Panc1 (cell line): ENCODE data around the gene AGXT2. TPM values are rescaled to one million over a fixed set of nuclear protein-coding genes. Genes with fewer than 3 reads are reported as not detected.

Experiments
- ATAC-seq: fragments of 200-7000 bp; cut with Tn5 transposase; 2 replicates; pipeline ENCODE4 v1.9.1; 2020; ENCODE audit warnings: mild to moderate bottlenecking, moderate library complexity
- BruUV-seq: library from RNA; stranded (reverse); fragments of 400-500 nt; replicated peaks from 2 replicates; lab custom pipeline; 2021; lab: Mats Ljungman, UMichigan
- CTCF ChIA-PET: fragments of 300-600 bp; sonication (Branson Sonifier 250); formaldehyde crosslinking; loops from one replicate; lab custom pipeline; 2022; ENCODE audit warnings: antibody characterized with exemption; lab: Charles Lee
- POLR2A ChIA-PET: fragments of 300-600 bp; sonication (Branson Sonifier 250); formaldehyde crosslinking; loops from one replicate; lab custom pipeline; 2022; ENCODE audit warnings: antibody characterized with exemption; lab: Charles Lee
- DNase-seq: peaks from one replicate; pipeline ENCODE4 v3.0.0-alpha.2; 2010; ENCODE audit warnings: low read depth, low spot score
- H3K27ac ChIP-seq: 2 replicates; pipeline ENCODE4 v1.5.1; 2011; ENCODE audit warnings: mild to moderate bottlenecking, low read length, inconsistent platforms
- H3K27me3 ChIP-seq: fragments of 200-500 bp; sonication (Bioruptor generic); 2 replicates; pipeline ENCODE4 v1.6.0; 2014; ENCODE audit warnings: low read length, inconsistent platforms; ENCODE audit not compliant: control insufficient read depth, insufficient read depth
- H3K36me3 ChIP-seq: fragments of 200-500 bp; sonication (Bioruptor generic); 2 replicates; pipeline ENCODE4 v1.5.1; 2014; ENCODE audit warnings: inconsistent platforms, mild to moderate bottlenecking, low read length, moderate library complexity; ENCODE audit not compliant: control insufficient read depth, insufficient read depth
- H3K4me1 ChIP-seq: 2 replicates; pipeline ENCODE4 v1.5.1; 2011; ENCODE audit warnings: inconsistent platforms, mild to moderate bottlenecking, low read length, moderate library complexity; ENCODE audit not compliant: control insufficient read depth, insufficient read depth
- H3K4me3 ChIP-seq, 2 experiments: 2 replicates each; pipeline ENCODE4 v1.5.1; 2011 to 2012; ENCODE audit warnings: low read depth in 2 of 2, low read length in 2 of 2, mild to moderate bottlenecking in 2 of 2, inconsistent platforms in 1 of 2, moderate library complexity in 1 of 2
- H3K9me3 ChIP-seq: fragments of 200-500 bp; sonication (Bioruptor generic); 2 replicates; pipeline ENCODE4 v1.5.1; 2014; ENCODE audit warnings: low read depth, mild to moderate bottlenecking, inconsistent platforms, low read length, moderate library complexity; ENCODE audit not compliant: control insufficient read depth, insufficient read depth
- POLR2AphosphoS5 ChIP-seq: IDR thresholded peaks from 2 replicates; pipeline ENCODE4 v1.6.1; 2012; ENCODE audit warnings: mild to moderate bottlenecking, low read depth, low read length, moderate library complexity
- SIN3A ChIP-seq: IDR thresholded peaks from 2 replicates; pipeline ENCODE4 v1.6.1; 2012; ENCODE audit warnings: low read depth, mild to moderate bottlenecking, low read length, moderate library complexity, borderline replicate concordance; ENCODE audit not compliant: insufficient read depth
- TCF7L2 ChIP-seq: IDR thresholded peaks from 2 replicates; pipeline ENCODE4 v1.6.1; 2011; ENCODE audit warnings: mild to moderate bottlenecking, low read depth, low read length, inconsistent platforms
- in situ Hi-C: cut with HindIII; loops from 2 replicates; pipeline ENCODE4 v1.10.0; 2016; ENCODE audit warnings: low sequenced_read_pairs, low pct_unique_long_range_greater_than_20kb
- intact Hi-C: fragments of 100-400 bp; cut with micrococcal nuclease; formaldehyde crosslinking; loops from one replicate; pipeline ENCODE4 v1.10.0; 2022; ENCODE audit not compliant: unreplicated experiment
- total RNA-seq: library from RNA; stranded (reverse); gene quantifications from one replicate; pipeline ENCODE4 v1.2.1, GENCODE V29; 2021; ENCODE audit not compliant: unreplicated experiment
- TF ChIP-seq, protein P1 (sequence below), 2 experiments: IDR thresholded peaks; 2 replicates each; pipeline ENCODE4 v1.6.1; 2011 to 2012; ENCODE audit warnings: low read depth in 2 of 2, control low read depth in 1 of 2, low read length in 1 of 2, mild to moderate bottlenecking in 1 of 2, moderate library complexity in 1 of 2; ENCODE audit not compliant: insufficient read depth in 1 of 2
- TF ChIP-seq, protein P2 (sequence below): fragments of 450-650 bp; IDR thresholded peaks from 2 replicates; pipeline ENCODE4 v1.5.1; 2017; ENCODE audit warnings: mild to moderate bottlenecking

The AGXT2 gene
- total RNA-seq, 1 experiment from 2014 or later = not detected

DNA sequence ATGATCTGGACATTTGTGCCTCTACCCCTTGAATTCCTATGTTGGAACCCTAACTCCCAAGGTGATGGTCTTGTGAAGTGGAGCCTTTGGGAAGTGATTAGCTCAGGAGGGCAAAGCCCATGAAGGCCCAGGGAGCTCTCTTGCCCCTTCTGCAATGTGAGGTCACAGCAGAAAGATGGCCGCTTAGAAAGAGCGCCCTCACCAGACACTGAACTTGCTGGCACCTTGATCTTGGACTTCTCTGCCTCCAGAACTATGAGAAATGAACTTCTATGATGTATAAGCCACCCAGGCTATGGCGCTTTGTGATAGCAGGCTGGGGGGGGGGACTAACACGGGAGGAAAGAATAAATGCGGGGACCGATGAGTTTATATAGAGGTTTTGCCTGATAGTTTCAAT lies 45.3 kb downstream of the AGXT2 start:
- TF ChIP-seq TCF7L2 (no peak), SIN3A (no peak), POLR2AphosphoS5 (no peak)
- TF ChIP-seq, protein P1, sequence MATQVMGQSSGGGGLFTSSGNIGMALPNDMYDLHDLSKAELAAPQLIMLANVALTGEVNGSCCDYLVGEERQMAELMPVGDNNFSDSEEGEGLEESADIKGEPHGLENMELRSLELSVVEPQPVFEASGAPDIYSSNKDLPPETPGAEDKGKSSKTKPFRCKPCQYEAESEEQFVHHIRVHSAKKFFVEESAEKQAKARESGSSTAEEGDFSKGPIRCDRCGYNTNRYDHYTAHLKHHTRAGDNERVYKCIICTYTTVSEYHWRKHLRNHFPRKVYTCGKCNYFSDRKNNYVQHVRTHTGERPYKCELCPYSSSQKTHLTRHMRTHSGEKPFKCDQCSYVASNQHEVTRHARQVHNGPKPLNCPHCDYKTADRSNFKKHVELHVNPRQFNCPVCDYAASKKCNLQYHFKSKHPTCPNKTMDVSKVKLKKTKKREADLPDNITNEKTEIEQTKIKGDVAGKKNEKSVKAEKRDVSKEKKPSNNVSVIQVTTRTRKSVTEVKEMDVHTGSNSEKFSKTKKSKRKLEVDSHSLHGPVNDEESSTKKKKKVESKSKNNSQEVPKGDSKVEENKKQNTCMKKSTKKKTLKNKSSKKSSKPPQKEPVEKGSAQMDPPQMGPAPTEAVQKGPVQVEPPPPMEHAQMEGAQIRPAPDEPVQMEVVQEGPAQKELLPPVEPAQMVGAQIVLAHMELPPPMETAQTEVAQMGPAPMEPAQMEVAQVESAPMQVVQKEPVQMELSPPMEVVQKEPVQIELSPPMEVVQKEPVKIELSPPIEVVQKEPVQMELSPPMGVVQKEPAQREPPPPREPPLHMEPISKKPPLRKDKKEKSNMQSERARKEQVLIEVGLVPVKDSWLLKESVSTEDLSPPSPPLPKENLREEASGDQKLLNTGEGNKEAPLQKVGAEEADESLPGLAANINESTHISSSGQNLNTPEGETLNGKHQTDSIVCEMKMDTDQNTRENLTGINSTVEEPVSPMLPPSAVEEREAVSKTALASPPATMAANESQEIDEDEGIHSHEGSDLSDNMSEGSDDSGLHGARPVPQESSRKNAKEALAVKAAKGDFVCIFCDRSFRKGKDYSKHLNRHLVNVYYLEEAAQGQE (IDR thresholded peaks at IDR 0.05; ENCODE audit: insufficient read depth in 1 of 2, low read depth in 2 of 2, low read length in 1 of 2) = no peak
- TF ChIP-seq, protein P2, sequence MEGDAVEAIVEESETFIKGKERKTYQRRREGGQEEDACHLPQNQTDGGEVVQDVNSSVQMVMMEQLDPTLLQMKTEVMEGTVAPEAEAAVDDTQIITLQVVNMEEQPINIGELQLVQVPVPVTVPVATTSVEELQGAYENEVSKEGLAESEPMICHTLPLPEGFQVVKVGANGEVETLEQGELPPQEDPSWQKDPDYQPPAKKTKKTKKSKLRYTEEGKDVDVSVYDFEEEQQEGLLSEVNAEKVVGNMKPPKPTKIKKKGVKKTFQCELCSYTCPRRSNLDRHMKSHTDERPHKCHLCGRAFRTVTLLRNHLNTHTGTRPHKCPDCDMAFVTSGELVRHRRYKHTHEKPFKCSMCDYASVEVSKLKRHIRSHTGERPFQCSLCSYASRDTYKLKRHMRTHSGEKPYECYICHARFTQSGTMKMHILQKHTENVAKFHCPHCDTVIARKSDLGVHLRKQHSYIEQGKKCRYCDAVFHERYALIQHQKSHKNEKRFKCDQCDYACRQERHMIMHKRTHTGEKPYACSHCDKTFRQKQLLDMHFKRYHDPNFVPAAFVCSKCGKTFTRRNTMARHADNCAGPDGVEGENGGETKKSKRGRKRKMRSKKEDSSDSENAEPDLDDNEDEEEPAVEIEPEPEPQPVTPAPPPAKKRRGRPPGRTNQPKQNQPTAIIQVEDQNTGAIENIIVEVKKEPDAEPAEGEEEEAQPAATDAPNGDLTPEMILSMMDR = no peak
- CTCF ChIA-PET = interaction anchor here (0.5 kb wide), 1 partner anchor 84 kb away, joined by 6 read pairs; no protein-coding TSS in a partner anchor
- DNase-seq (no peak), ATAC-seq (no peak)
- intact Hi-C loops (loop anchor here (5.0 kb wide), 2 partner anchors 45 to 515 kb away; no protein-coding TSS in a partner anchor), in situ Hi-C loops (no loop called here)
- POLR2A ChIA-PET = no interaction called here
- H3K4me3 ChIP-seq = no peak overlapping the region
- H3K27me3 ChIP-seq = peaks cover 2% of the 10 kb centered on the region; the same call in 1 of the 2 replicates
- no peaks in the 10 kb centered on the region for H3K36me3 ChIP-seq
- no peaks in the 10 kb centered on the region for H3K4me1 ChIP-seq
- H3K27ac ChIP-seq = no peak overlapping the region
- H3K9me3 ChIP-seq = no peaks in the 10 kb centered on the region
- no TSS peak for BruUV-seq

DNA sequence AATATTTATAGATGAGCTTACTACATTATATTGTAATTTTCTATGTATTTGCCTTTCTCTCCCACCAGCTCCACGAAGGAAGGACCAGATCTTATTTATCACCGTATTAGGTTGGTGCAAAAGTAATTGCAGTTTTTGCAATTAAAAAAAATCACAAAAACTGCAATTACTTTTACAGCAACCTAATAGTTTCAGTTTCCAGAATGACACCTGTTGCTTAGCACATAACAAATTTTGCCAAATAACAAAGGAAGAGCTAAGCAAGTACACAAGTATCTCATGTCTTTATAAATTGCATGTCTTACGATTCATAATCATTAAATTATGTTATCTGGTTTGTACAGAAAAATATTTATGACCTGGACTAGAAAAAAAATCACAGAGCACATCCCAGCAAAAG lies 45.9 kb downstream of the AGXT2 start:
- TF ChIP-seq, protein P1 (IDR thresholded peaks at IDR 0.05; ENCODE audit: insufficient read depth in 1 of 2, low read depth in 2 of 2, low read length in 1 of 2) = no peak
- TF ChIP-seq POLR2AphosphoS5 = no peak
- Histone ChIP-seq H3K4me1 (no peaks in the 10 kb centered on the region), H3K27me3 (peaks cover 2% of the 10 kb centered on the region; the same call in 1 of the 2 replicates), H3K27ac (no peak overlapping the region), H3K4me3 (no peak overlapping the region), H3K36me3 (no peaks in the 10 kb centered on the region), H3K9me3 (no peaks in the 10 kb centered on the region)
- in situ Hi-C loops = no loop called here
- ChIA-PET POLR2A (no interaction called here), CTCF (no interaction called here)
- BruUV-seq = no TSS peak
- intact Hi-C loops = loop anchor here (5.0 kb wide), 2 partner anchors 45 to 515 kb away; no protein-coding TSS in a partner anchor
- no peak for ATAC-seq
- no peak for DNase-seq
